ENCODE results near the gene TACR2.

The TACR2 gene

DNA sequence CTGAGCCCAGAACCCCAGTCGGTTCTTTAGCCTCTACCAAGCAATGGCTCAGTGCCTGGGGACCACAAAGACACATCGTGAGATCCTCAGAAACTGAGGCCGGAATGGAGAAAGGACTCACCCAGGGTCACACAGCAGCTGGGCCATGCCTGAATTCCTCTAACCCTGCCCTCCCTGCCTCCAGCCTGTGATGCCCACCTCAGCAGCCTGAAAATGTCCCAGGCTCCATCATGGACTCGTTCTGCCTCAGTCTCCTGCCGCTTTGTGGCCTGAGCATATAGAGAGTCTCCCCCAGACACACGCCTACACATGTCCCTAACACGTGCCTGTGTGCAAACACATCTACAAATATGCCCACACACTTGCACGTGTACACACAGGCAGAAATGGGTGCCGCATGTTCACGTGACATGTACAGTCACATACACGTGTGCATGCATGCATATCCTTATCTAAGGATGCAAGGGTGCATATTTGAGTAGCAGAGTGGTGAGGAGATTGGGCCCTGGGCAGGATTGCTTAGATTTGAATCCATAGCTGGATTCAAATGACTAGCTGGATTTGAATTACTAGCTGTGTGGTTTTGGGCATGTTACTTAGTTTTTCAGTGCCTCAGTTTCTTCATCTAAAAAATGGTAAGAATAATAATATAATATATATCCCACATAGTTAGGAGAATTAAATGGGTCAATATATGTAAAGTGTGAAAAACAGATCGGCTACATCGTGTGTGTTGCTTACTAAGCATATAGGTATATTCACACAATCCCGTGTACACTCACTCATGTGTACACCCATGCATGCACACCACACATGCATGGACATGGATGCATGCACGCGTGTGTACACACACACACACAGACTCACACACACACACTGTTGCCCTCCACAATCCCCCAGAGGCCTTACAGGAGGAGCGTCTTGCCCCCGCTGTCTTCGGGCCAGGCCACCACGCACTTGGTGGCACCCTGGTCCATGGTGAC lies 2.4 kb downstream of the TACR2 start:
- TF ChIP-seq SIN3A (IDR thresholded peaks at IDR 0.05; ENCODE audit: borderline replicate concordance, insufficient read depth, low read length) (no peak), TAF1 (IDR thresholded peaks at IDR 0.05; ENCODE audit: borderline replicate concordance, insufficient read depth, low read length) (no peak), FOXP2 (optimal IDR thresholded peaks at IDR 0.05; ENCODE audit: borderline replicate concordance, extremely low read depth, extremely low read length, insufficient read depth) (no peak), REST (IDR thresholded peaks at IDR 0.05; ENCODE audit: insufficient read depth in 1 of 2, low read depth in 2 of 2, low read length in 2 of 2) (no peak), POLR2AphosphoS5 (IDR thresholded peaks at IDR 0.05; ENCODE audit: low read depth, low read length) (no peak)

- TF ChIP-seq SIN3A (IDR thresholded peaks at IDR 0.05; ENCODE audit: borderline replicate concordance, insufficient read depth, low read length) (no peak), FOXP2 (optimal IDR thresholded peaks at IDR 0.05; ENCODE audit: borderline replicate concordance, extremely low read depth, extremely low read length, insufficient read depth) (no peak), TAF1 (IDR thresholded peaks at IDR 0.05; ENCODE audit: borderline replicate concordance, insufficient read depth, low read length) (no peak), POLR2AphosphoS5 (IDR thresholded peaks at IDR 0.05; ENCODE audit: low read depth, low read length) (no peak), REST (IDR thresholded peaks at IDR 0.05; ENCODE audit: insufficient read depth in 1 of 2, low read depth in 2 of 2, low read length in 2 of 2) (no peak)
Observed at GRCh38 chr10:69413221-69413865, 3.4 kb downstream of the TACR2 start.

GRCh38 chr10:69412232-69412790 lies 4.4 kb downstream of the TACR2 start:
- TF ChIP-seq REST (IDR thresholded peaks at IDR 0.05; ENCODE audit: insufficient read depth in 1 of 2, low read depth in 2 of 2, low read length in 2 of 2) (no peak), TAF1 (IDR thresholded peaks at IDR 0.05; ENCODE audit: borderline replicate concordance, insufficient read depth, low read length) (no peak), SIN3A (IDR thresholded peaks at IDR 0.05; ENCODE audit: borderline replicate concordance, insufficient read depth, low read length) (no peak), FOXP2 (optimal IDR thresholded peaks at IDR 0.05; ENCODE audit: borderline replicate concordance, extremely low read depth, extremely low read length, insufficient read depth) (no peak), POLR2AphosphoS5 (IDR thresholded peaks at IDR 0.05; ENCODE audit: low read depth, low read length) (no peak)

DNA sequence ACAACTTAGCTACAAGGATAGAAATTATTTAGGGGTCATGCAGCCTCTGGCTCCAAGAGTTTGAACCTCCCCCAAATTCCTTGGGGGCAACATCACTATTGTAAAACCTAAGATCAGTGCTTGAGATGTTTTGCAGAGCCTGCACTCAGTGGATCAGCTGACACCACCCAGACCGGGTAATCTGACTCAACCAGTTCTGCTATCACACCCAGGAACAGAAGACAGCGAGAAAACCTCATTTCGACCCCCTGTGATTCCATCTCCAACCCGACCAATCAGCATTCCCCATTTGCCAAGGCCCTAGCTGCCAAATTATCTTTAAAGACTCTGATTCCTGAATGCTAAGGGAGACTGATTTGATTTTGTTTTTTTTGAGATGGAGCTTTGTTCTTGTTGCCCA lies 5.2 kb downstream of the TACR2 start:
- TF ChIP-seq FOXP2 (optimal IDR thresholded peaks at IDR 0.05; ENCODE audit: borderline replicate concordance, extremely low read depth, extremely low read length, insufficient read depth) (no peak), POLR2AphosphoS5 (IDR thresholded peaks at IDR 0.05; ENCODE audit: low read depth, low read length) (no peak), SIN3A (IDR thresholded peaks at IDR 0.05; ENCODE audit: borderline replicate concordance, insufficient read depth, low read length) (no peak), REST (IDR thresholded peaks at IDR 0.05; ENCODE audit: insufficient read depth in 1 of 2, low read depth in 2 of 2, low read length in 2 of 2) (no peak), TAF1 (IDR thresholded peaks at IDR 0.05; ENCODE audit: borderline replicate concordance, insufficient read depth, low read length) (no peak)

Measured in PFSK-1 (cell line).